WTC11 (cell line): ENCODE measurements around the gene CTNNAL1. TPM values are rescaled to one million over a fixed set of nuclear protein-coding genes. Genes with fewer than 3 reads are reported as not detected.

Source experiments
- ATAC-seq: fragments of 200-7000 bp; cut with Tn5 transposase; 2 replicates; pipeline ENCODE4 v1.10.0; 2021; ENCODE audit warnings: mild to moderate bottlenecking, moderate library complexity
- CTCF ChIA-PET: fragments of 300-600 bp; sonication (Branson Sonifier 250); formaldehyde crosslinking; loops from one replicate; lab custom pipeline; 2021; ENCODE audit warnings: antibody characterized with exemption; lab: Charles Lee
- POLR2A ChIA-PET: fragments of 350-600 bp; sonication (Branson Sonifier 250); formaldehyde crosslinking; loops from one replicate; lab custom pipeline; 2021; ENCODE audit warnings: antibody characterized with exemption; lab: Charles Lee
- DNase-seq: peaks from one replicate; pipeline ENCODE4 v3.0.0; 2021; ENCODE audit warnings: low spot score
- H3K27ac Mint-ChIP-seq: 2 replicates; pipeline ENCODE4 v1.8.0; 2021; ENCODE audit warnings: mixed read lengths
- H3K27me3 Mint-ChIP-seq: 2 replicates; pipeline ENCODE4 v1.8.0; 2021; ENCODE audit warnings: low read depth, mild to moderate bottlenecking, moderate library complexity, mixed read lengths
- H3K36me3 Mint-ChIP-seq: 2 replicates; pipeline ENCODE4 v1.8.0; 2021; ENCODE audit warnings: mixed read lengths
- H3K4me1 Mint-ChIP-seq: 2 replicates; pipeline ENCODE4 v1.8.0; 2022; ENCODE audit warnings: mixed read lengths
- H3K4me3 Mint-ChIP-seq: 2 replicates; pipeline ENCODE4 v1.8.0; 2021; ENCODE audit warnings: mild to moderate bottlenecking, moderate library complexity, mixed read lengths
- H3K9me3 Mint-ChIP-seq: 2 replicates; pipeline ENCODE4 v1.8.0; 2021; ENCODE audit warnings: mixed read lengths
- ATF1 ChIP-seq: sonication (generic); formaldehyde crosslinking; IDR thresholded peaks from 2 replicates; pipeline ENCODE4 v1.8.1; 2023; ENCODE audit warnings: mild to moderate bottlenecking, moderate library complexity, missing genetic modification reagents
- CREM ChIP-seq: sonication (generic); formaldehyde crosslinking; IDR thresholded peaks from 2 replicates; pipeline ENCODE4 v1.8.1; 2022; ENCODE audit warnings: mild to moderate bottlenecking, missing genetic modification reagents, moderate library complexity
- E2F1 ChIP-seq: sonication (generic); formaldehyde crosslinking; IDR thresholded peaks from 2 replicates; pipeline ENCODE4 v1.8.0; 2022; ENCODE audit warnings: mild to moderate bottlenecking, missing genetic modification reagents
- ELF4 ChIP-seq: sonication (generic); formaldehyde crosslinking; IDR thresholded peaks from 2 replicates; pipeline ENCODE4 v1.8.1; 2022; ENCODE audit warnings: low read depth, mild to moderate bottlenecking, moderate library complexity, missing genetic modification reagents
- MAX ChIP-seq: sonication (generic); formaldehyde crosslinking; IDR thresholded peaks from 2 replicates; pipeline ENCODE4 v1.8.0; 2022; ENCODE audit warnings: mild to moderate bottlenecking, missing genetic modification reagents
- RORB ChIP-seq: fragments of 250-450 bp; sonication (Bioruptor Pico); IDR thresholded peaks from 2 replicates; pipeline ENCODE4 v1.9.0; 2021; ENCODE audit warnings: mild to moderate bottlenecking
- SOX15 ChIP-seq: fragments of 250-450 bp; sonication (Bioruptor Pico); IDR thresholded peaks from 2 replicates; pipeline ENCODE4 v1.9.0; 2021; ENCODE audit warnings: mild to moderate bottlenecking
- SP1 ChIP-seq: sonication (generic); formaldehyde crosslinking; conservative IDR thresholded peaks from 2 replicates; pipeline ENCODE4 v1.8.1; 2022; ENCODE audit warnings: missing genetic modification reagents
- STAT6 ChIP-seq: sonication (generic); formaldehyde crosslinking; conservative IDR thresholded peaks from 2 replicates; pipeline ENCODE4 v1.8.1; 2023; ENCODE audit warnings: mild to moderate bottlenecking, low read depth, missing genetic modification reagents, moderate library complexity
- TEAD4 ChIP-seq: sonication (generic); formaldehyde crosslinking; IDR thresholded peaks from 2 replicates; pipeline ENCODE4 v1.8.0; 2022; ENCODE audit warnings: mild to moderate bottlenecking, missing genetic modification reagents
- USF1 ChIP-seq: sonication (generic); formaldehyde crosslinking; IDR thresholded peaks from 2 replicates; pipeline ENCODE4 v1.8.0; 2022; ENCODE audit warnings: mild to moderate bottlenecking, missing genetic modification reagents
- ZNF138 ChIP-seq: sonication (generic); formaldehyde crosslinking; conservative IDR thresholded peaks from 2 replicates; pipeline ENCODE4 v1.8.1; 2022; ENCODE audit warnings: mild to moderate bottlenecking, moderate library complexity, missing genetic modification reagents
- ZNF425 ChIP-seq: fragments of 250-450 bp; sonication (Bioruptor Pico); conservative IDR thresholded peaks from 2 replicates; pipeline ENCODE4 v1.9.0; 2021; ENCODE audit warnings: mild to moderate bottlenecking
- total RNA-seq: library from RNA; stranded (reverse); gene quantifications from 3 replicates; pipeline ENCODE4 v1.2.3, GENCODE V29; 2021

CTNNAL1 gene
- total RNA-seq, 1 experiment from 2014 or later, result 53.1 TPM

- Mint-ChIP-seq H3K4me1 (no peaks in the 10 kb centered on the region), H3K27me3 (no peaks in the 10 kb centered on the region), H3K27ac (no peak overlapping the region), H3K9me3 (peaks cover 15% of the 10 kb centered on the region), H3K36me3 (peaks cover 81% of the 10 kb centered on the region), H3K4me3 (no peak overlapping the region)
- ATAC-seq (no peak), DNase-seq (no peak)
- ChIA-PET POLR2A (no interaction called here), CTCF (no interaction called here)
- TF ChIP-seq SP1 (CRISPR knock-in tag) (no peak), ATF1 (CRISPR knock-in tag) (no peak)
Measured at GRCh38 chr9:109047259-109047658, 34.0 kb upstream of the CTNNAL1 start.

GRCh38 chr9:109046346-109046745, 33.0 kb upstream of the CTNNAL1 start:
- CTCF ChIA-PET, result no interaction called here

More at GRCh38 chr9:109046346-109046745, 33.0 kb upstream of the CTNNAL1 start:
- Mint-ChIP-seq H3K4me3 (no peak overlapping the region), H3K27me3 (no peaks in the 10 kb centered on the region), H3K36me3 (peaks cover 74% of the 10 kb centered on the region), H3K27ac (no peak overlapping the region), H3K4me1 (no peaks in the 10 kb centered on the region), H3K9me3 (peaks cover 15% of the 10 kb centered on the region)
- ATAC-seq (no peak), DNase-seq (no peak)
- POLR2A ChIA-PET, result no interaction called here
- no peak for TF ChIP-seq STAT6
- TF ChIP-seq RORB (CRISPR knock-in tag), result no peak
- TF ChIP-seq ELF4 (CRISPR knock-in tag), result no peak
- TF ChIP-seq ZNF425, result no peak
- no peak for TF ChIP-seq SOX15 (CRISPR knock-in tag)
- TF ChIP-seq TEAD4 (CRISPR knock-in tag), result no peak
- TF ChIP-seq ZNF138, result no peak
- TF ChIP-seq USF1 (CRISPR knock-in tag), result no peak
- no peak for TF ChIP-seq CREM (CRISPR knock-in tag)
- no peak for TF ChIP-seq E2F1 (CRISPR knock-in tag)
- TF ChIP-seq MAX (CRISPR knock-in tag), result no peak
